NK-92 (cell line): Measurements from ENCODE around the gene COMT.

Experiments used
- DNase-seq: peaks from one replicate; lab custom pipeline; 2025; ENCODE audit not compliant: unreplicated experiment; lab: John Stamatoyannopoulos, UW

COMT gene

GRCh38 chr22:19992481-19992911 lies 50.9 kb downstream of the COMT start:
- no peak for DNase-seq

GRCh38 chr22:19992921-19993355 lies 51.4 kb downstream of the COMT start:
- DNase-seq: no peak

DNA sequence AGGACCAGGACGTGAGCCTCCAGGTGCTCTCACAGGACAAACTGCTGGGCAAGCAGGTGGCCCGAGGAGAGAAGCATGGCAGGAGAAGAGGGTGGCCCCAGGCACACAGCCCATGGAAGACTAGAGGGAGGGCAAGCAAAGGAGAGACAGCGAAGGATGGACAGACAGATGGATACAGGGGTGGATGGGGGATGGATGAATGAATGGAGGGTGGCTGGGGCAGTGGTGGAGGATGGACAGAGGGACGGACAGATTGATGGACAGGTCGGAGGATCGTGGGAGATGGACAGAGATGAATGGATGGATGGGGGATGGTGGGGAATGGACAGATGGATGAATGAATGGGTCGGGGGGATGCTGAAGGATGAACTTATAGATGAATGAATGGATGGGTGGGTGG lies 52.4 kb downstream of the COMT start:
- no peak for DNase-seq

DNA sequence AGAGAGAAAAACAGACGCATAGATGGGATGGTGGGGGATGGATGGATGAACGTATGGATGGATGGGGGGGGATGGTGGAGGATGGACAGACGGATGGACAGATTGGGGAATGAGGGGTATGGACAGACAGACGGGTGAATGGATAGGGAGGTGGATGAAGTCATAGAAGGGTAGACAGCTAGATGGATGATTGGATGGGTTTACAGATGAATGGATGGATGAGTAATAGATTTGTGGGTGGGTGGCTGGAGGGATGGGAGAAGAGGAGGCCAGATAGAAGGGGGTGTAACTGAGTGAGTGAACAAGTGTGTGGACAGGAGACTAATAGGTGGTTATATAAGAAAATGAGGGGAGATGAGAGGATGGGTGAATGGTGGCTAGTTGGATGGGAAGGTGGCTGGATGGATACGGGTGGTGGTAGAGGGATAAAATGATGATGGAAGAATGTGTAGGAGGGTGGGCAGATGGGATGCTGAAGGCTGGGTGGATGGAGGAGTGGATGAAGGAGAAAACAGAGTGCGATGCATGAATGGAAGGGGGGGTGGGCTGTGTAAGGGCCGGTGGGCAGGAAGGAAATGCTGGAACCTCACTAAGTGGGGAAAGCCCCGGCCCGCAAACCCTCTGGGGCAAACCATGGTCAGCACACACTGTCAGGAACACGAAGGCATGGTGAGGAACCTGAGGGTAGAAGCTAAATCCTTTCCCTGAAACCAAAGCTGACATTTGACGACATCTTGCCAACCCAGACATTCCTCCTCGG lies 53.5 kb downstream of the COMT start:
- no peak for DNase-seq

- no peak for DNase-seq
These were observed 54.2 kb downstream of the COMT start for GRCh38 chr22:19995611-19996339.

GRCh38 chr22:19996694-19997384 lies 55.3 kb downstream of the COMT start:
- no peak for DNase-seq

GRCh38 chr22:19997561-19998231 lies 56.1 kb downstream of the COMT start:
- no peak for DNase-seq

GRCh38 chr22:19998232-19998951 lies 56.8 kb downstream of the COMT start:
- no peak for DNase-seq

- no peak for DNase-seq
These were observed 57.6 kb downstream of the COMT start for GRCh38 chr22:19998991-19999820.

DNA sequence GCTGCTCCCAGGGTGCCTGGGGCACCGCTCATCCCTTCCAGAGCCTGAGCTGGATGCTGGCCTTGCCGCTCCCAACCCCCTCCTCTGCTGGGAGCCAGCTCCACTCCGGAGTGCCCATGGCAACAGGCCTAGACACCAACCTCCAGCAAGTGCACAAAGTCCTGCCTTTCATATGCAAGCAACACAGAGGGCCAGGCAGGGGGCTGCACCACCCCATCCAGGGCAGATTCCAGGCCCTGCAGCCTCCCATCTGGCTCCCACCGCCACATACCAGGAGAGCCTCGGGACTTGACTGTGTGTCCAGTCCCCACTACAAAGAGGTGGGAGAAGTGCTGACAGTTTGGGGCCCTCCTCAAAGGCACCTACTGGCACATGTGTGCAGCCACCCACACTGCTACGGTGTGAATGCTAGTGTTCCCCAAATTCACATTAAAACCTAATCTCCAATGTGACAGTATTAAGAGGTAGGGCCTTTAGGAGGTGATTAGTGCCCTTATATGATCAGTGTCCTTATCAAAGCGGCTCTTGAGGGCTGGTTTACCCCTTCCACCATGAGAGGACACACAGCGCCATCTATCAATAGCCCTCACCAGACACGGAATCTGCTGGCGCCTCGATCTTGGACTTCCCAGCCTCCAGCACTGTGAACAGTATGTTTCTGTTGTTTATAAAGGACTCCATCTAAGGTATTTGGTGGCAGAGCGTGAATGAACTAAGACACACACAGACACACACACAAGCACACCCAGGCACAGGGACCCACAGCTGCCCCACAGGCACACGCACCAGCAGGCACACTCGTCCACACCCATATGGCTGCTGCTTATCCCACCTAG lies 58.9 kb downstream of the COMT start:
- DNase-seq: no peak

- DNase-seq: no peak
These were observed 59.6 kb downstream of the COMT start for GRCh38 chr22:20001082-20001638.

GRCh38 chr22:20002128-20002527 lies 60.6 kb downstream of the COMT start:
- no peak for DNase-seq

GRCh38 chr22:20002636-20003035 lies 61.1 kb downstream of the COMT start:
- DNase-seq: no peak

GRCh38 chr22:20003304-20003703 lies 61.7 kb downstream of the COMT start:
- no peak for DNase-seq

DNA sequence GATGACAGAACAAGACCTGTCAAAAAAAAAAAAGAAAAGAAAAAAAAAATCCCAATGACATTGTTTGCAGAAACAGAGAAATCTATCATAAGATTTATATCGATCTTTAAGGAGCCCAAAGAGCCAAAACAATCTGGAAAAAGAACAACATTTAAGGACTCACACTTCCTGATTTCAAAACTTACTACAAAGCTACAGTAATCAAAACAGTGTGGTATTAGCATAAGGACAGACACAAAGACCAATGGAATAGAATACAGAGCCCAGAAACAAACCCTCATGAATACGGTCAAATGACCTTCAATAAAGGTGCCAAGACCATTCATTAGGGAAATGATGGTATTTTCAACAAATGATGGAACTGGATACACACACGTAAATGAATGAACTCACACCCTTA lies 62.9 kb downstream of the COMT start:
- no peak for DNase-seq

DNA sequence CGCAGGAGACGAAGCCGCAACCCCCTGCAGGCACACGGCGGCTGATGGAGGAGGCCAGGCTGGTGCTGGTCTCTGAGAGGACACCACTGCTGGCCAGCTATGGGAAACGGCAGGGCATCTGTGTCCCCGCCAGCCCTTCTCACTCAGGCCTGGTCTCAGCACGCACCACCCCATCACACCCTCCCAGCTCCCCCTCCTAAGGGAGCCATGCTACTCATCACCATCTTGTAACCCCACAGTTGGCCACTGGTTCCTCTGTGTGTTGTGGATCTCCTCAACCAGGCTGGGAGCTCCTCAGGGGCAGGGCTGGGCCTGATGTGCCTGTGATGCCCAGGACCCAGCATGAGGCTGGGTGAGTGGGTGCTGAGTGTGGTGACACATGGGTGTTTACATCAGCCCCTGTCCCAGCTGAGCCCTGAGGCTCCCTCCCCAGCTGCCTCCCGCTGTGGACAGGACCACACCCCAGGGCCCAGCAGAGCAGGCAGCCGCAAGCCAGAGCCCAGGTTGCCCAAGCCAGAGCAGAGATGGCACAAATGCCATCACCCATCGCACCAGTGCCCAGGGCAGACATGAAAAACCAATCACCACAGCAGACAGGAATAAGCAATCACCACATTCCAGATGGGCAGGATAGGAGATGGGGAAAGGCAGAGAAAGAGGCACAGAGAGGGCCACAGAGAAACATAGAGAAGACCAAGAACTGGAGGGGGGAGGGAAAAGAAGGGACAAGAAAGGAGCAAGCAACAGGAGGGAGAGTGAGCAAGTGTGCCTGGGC lies 66.8 kb downstream of the COMT start:
- DNase-seq: no peak

GRCh38 chr22:20009018-20009491 lies 67.5 kb downstream of the COMT start:
- DNase-seq: no peak
